Endothelial cell of umbilical vein (primary cell): ENCODE data around the gene GLDC. TPM values are rescaled to one million over a fixed set of nuclear protein-coding genes. Genes with fewer than 3 reads are reported as not detected.

Experiments
- BruUV-seq: library from RNA; stranded (reverse); fragments of 400-500 nt; replicated peaks from 2 replicates; lab custom pipeline; 2021; lab: Mats Ljungman, UMichigan
- CTCF ChIA-PET: fragments of 300-600, 350-600 bp; sonication (Branson Sonifier 250); formaldehyde crosslinking; loops from one replicate; lab custom pipeline; 2021; ENCODE audit warnings: antibody characterized with exemption, inconsistent platforms; lab: Charles Lee
- POLR2A ChIA-PET: fragments of 300-600, 350-600 bp; sonication (Branson Sonifier 250); formaldehyde crosslinking; loops from one replicate; lab custom pipeline; 2021; ENCODE audit warnings: antibody characterized with exemption, inconsistent platforms; lab: Charles Lee
- DNase-seq: peaks from one replicate; pipeline ENCODE4 v3.0.0-alpha.2; 2011; ENCODE audit warnings: low read depth, low spot score
- FAIRE-seq: peaks from 2 replicates; lab custom pipeline; 2011; peaks lifted over from hg19 to GRCh38; lab: Jason Lieb, UNC
- H2AFZ ChIP-seq: 2 replicates; pipeline ENCODE4 v1.6.0; 2012; ENCODE audit warnings: low read depth, low read length, control low read depth, inconsistent platforms
- H3K27ac ChIP-seq: 2 replicates; pipeline ENCODE4 v1.5.1; 2011; ENCODE audit warnings: low read depth, mild to moderate bottlenecking, control low read depth, low read length, moderate library complexity; ENCODE audit not compliant: insufficient read depth
- H3K27me3 ChIP-seq, 2 experiments: 2 replicates each; pipeline versions ENCODE4 v1.6.0 to v1.6.1; 2011; ENCODE audit warnings: low read length in 2 of 2, mixed read lengths in 1 of 2; ENCODE audit not compliant: control insufficient read depth in 2 of 2, insufficient read depth in 2 of 2
- H3K36me3 ChIP-seq, 2 experiments: 2 replicates in 1 of 2; 3 replicates in 1 of 2; pipeline ENCODE4 v1.5.1; 2011; ENCODE audit warnings: low read length in 2 of 2, mild to moderate bottlenecking in 1 of 2, moderate library complexity in 1 of 2; ENCODE audit not compliant: control insufficient read depth in 2 of 2, insufficient read depth in 2 of 2; ENCODE audit errors: extremely low read depth in 1 of 2
- H3K4me1 ChIP-seq: 3 replicates; pipeline ENCODE4 v1.5.1; 2011; ENCODE audit warnings: mild to moderate bottlenecking, low read length; ENCODE audit not compliant: control insufficient read depth, insufficient read depth; ENCODE audit errors: extremely low read depth
- H3K4me2 ChIP-seq: 2 replicates; pipeline ENCODE4 v1.6.1; 2011; ENCODE audit warnings: low read length, control low read depth, mixed read lengths; ENCODE audit not compliant: insufficient read depth
- H3K4me3 ChIP-seq, 3 experiments: fragments of 200-600 bp in 1 of 3; sonication (generic), shearing (Covaris generic) in 1 of 3; replicated peaks in 1 of 3; 2 replicates each; pipeline ENCODE4 v1.5.1; 2011 to 2016; ENCODE audit warnings: control low read depth in 3 of 3, low read length in 3 of 3, mild to moderate bottlenecking in 2 of 3, inconsistent platforms in 1 of 3, low read depth in 1 of 3, moderate library complexity in 1 of 3; ENCODE audit not compliant: insufficient read depth in 1 of 3
- H3K79me2 ChIP-seq: 2 replicates; pipeline ENCODE4 v1.6.0; 2012; ENCODE audit warnings: low read length, inconsistent platforms; ENCODE audit not compliant: control insufficient read depth, insufficient read depth
- H3K9ac ChIP-seq: replicated peaks from 2 replicates; pipeline ENCODE3; 2011; ENCODE audit warnings: low read length, control low read depth; ENCODE audit not compliant: insufficient read depth; ENCODE audit errors: extremely low read depth
- H3K9me1 ChIP-seq: replicated peaks from 3 replicates; pipeline ENCODE4 v1.6.0; 2011; ENCODE audit warnings: mild to moderate bottlenecking, low read length; ENCODE audit not compliant: control insufficient read depth, insufficient read depth; ENCODE audit errors: extremely low read depth
- H3K9me3 ChIP-seq: replicated peaks from 2 replicates; pipeline ENCODE4 v1.5.1; 2012; ENCODE audit warnings: low read length, inconsistent platforms; ENCODE audit not compliant: control insufficient read depth, insufficient read depth
- H4K20me1 ChIP-seq: replicated peaks from 2 replicates; pipeline ENCODE3; 2011; ENCODE audit warnings: mild to moderate bottlenecking, low read length; ENCODE audit not compliant: control insufficient read depth, insufficient read depth; ENCODE audit errors: extremely low read depth
- CTCF ChIP-seq, 2 donors: IDR thresholded peaks; 1 replicate in 1 of 2; 2 replicates in 1 of 2; pipeline ENCODE4 v1.5.1; 2011; ENCODE audit warnings: low read length in 2 of 2, mild to moderate bottlenecking in 2 of 2, moderate library complexity in 2 of 2, control low read depth in 1 of 2, inconsistent platforms in 1 of 2, low read depth in 1 of 2; ENCODE audit not compliant: insufficient read depth in 1 of 2; ENCODE audit errors: extremely low read depth in 1 of 2
- EZH2 ChIP-seq: IDR thresholded peaks from 2 replicates; pipeline ENCODE4 v1.6.1; 2012; ENCODE audit warnings: borderline replicate concordance, low read depth, mild to moderate bottlenecking, moderate library complexity, low read length, inconsistent platforms; ENCODE audit not compliant: severe bottlenecking
- FOS ChIP-seq: IDR thresholded peaks from 2 replicates; pipeline ENCODE4 v1.6.1; 2011; ENCODE audit warnings: mild to moderate bottlenecking, low read length, moderate library complexity, borderline replicate concordance; ENCODE audit not compliant: insufficient read depth
- GATA2 ChIP-seq: IDR thresholded peaks from 2 replicates; pipeline ENCODE4 v1.7.0; 2011; ENCODE audit warnings: low read depth, mild to moderate bottlenecking, moderate library complexity, mixed read lengths, low read length; ENCODE audit not compliant: insufficient read length, insufficient read depth
- JUN ChIP-seq: IDR thresholded peaks from 2 replicates; pipeline ENCODE4 v1.6.1; 2011; ENCODE audit warnings: borderline replicate concordance, low read depth; ENCODE audit not compliant: insufficient read length, insufficient read depth
- MAX ChIP-seq: IDR thresholded peaks from 2 replicates; pipeline ENCODE4 v1.6.1; 2011; ENCODE audit not compliant: insufficient read depth, insufficient read length
- MYC ChIP-seq: IDR thresholded peaks from one replicate; pipeline ENCODE4 v1.6.1; 2011; ENCODE audit warnings: mild to moderate bottlenecking, low read depth, low read length
- POLR2A ChIP-seq: IDR thresholded peaks from 2 replicates; pipeline ENCODE4 v1.6.1; 2012; ENCODE audit warnings: low read depth, mild to moderate bottlenecking, control low read depth, low read length
- POLR2AphosphoS5 ChIP-seq: IDR thresholded peaks from 2 replicates; pipeline ENCODE4 v1.6.1; 2012; ENCODE audit warnings: low read depth, mild to moderate bottlenecking, control low read depth, low read length, moderate library complexity; ENCODE audit not compliant: insufficient read depth
- dilution Hi-C: fragments of 300-500 bp; cut with MboI; formaldehyde crosslinking; loops from one replicate; pipeline ENCODE4 v1.15.0; 2019; ENCODE audit warnings: low sequenced_read_pairs; ENCODE audit not compliant: extremely low pct_ligation_motif_present
- intact Hi-C: fragments of 100-400 bp; cut with micrococcal nuclease; formaldehyde crosslinking; loops from one replicate; pipeline ENCODE4 v1.10.0; 2022
- polyA plus RNA-seq, 4 experiments: library from polyadenylated mRNA; depleted of rRNA in 3 of 4; stranded (reverse) in 3 of 4; unstranded in 1 of 4; fragments of >200 nt; gene quantifications; 2 replicates each; pipeline versions ENCODE4 v1.2.1 to v1.2.3, GENCODE V29; 2011 to 2012; ENCODE audit warnings: missing spikeins in 1 of 4
- total RNA-seq: library from RNA; stranded (reverse); gene quantifications from 2 replicates; pipeline ENCODE4 v1.2.3, GENCODE V29; 2021

The GLDC gene
- total and polyA plus RNA-seq, 2 donors (not counting 3 experiments of a cell fraction or from before 2014, with no cell fraction given): 1.8 to 2.6 TPM

- Histone ChIP-seq H3K79me2 (no peaks in the 10 kb centered on the region), H3K36me3 (peaks cover 4 to 22% of the 10 kb centered on the region in 2 experiments), H3K4me2 (no peak overlapping the region), H2AFZ (no peak overlapping the region), H3K9me3 (no peaks in the 10 kb centered on the region), H3K27ac (no peak overlapping the region), H3K9me1 (no peaks in the 10 kb centered on the region), H3K4me1 (no peaks in the 10 kb centered on the region), H3K9ac (no peak overlapping the region), H3K4me3 (no peak overlapping the region), H3K27me3 (no peaks in the 10 kb centered on the region), H4K20me1 (no peaks in the 10 kb centered on the region)
- TF ChIP-seq EZH2 (no peak), POLR2AphosphoS5 (no peak), POLR2A (no peak), MAX (no peak), MYC (no peak), JUN (no peak), GATA2 (no peak)
- intact Hi-C loops: no loop called here
- dilution Hi-C loops: no loop called here
- DNase-seq: no peak
- CTCF ChIA-PET: interaction anchor here (0.6 to 1.8 kb wide), 3 partner anchors 9 to 535 kb away, joined by 3 to 6 read pairs (median 4); no protein-coding TSS in a partner anchor
- BruUV-seq: no TSS peak
- no peak for FAIRE-seq
- POLR2A ChIA-PET: no interaction called here
Observed at GRCh38 chr9:6512085-6512657, 133.4 kb downstream of the GLDC start.

GRCh38 chr9:6506571-6506970, 139.0 kb downstream of the GLDC start:
- no peak overlapping the region for H3K27ac ChIP-seq
- no peaks in the 10 kb centered on the region for H4K20me1 ChIP-seq
- FAIRE-seq (no peak), DNase-seq (no peak)
- H2AFZ ChIP-seq: no peak overlapping the region
- H3K4me1 ChIP-seq: peaks cover 3% of the 10 kb centered on the region
- H3K36me3 ChIP-seq: peaks cover 15 to 35% of the 10 kb centered on the region in 2 experiments
- no peak overlapping the region for H3K9ac ChIP-seq
- H3K4me2 ChIP-seq: no peak overlapping the region
- intact Hi-C loops (no loop called here), dilution Hi-C loops (no loop called here)
- no peak overlapping the region for H3K4me3 ChIP-seq
- BruUV-seq: TSS peak; percentile 24
- no peaks in the 10 kb centered on the region for H3K9me1 ChIP-seq
- no peaks in the 10 kb centered on the region for H3K9me3 ChIP-seq
- H3K79me2 ChIP-seq: peaks cover 2% of the 10 kb centered on the region
- CTCF ChIA-PET: interaction anchor here (1.1 kb wide), 1 partner anchor 61 kb away, joined by 3 read pairs; no protein-coding TSS in a partner anchor
- no peaks in the 10 kb centered on the region for H3K27me3 ChIP-seq
- TF ChIP-seq GATA2: no peak
- TF ChIP-seq JUN: no peak
- no peak for TF ChIP-seq EZH2
- no peak for TF ChIP-seq POLR2A
- TF ChIP-seq POLR2AphosphoS5: no peak
- no peak for TF ChIP-seq FOS
- no peak for TF ChIP-seq MYC
- TF ChIP-seq CTCF (IDR thresholded peaks at IDR 0.05; ENCODE audit: extremely low read depth in 1 of 2, insufficient read depth in 1 of 2, low read depth in 1 of 2, low read length in 2 of 2): no peak
- TF ChIP-seq MAX: no peak
- POLR2A ChIA-PET: no interaction called here
